GM19351 (cell line): ENCODE data around the gene HVCN1.
"Not testable (repeated sequence)": the region's sequence is repeated elsewhere in the genome, so short reads cannot be mapped to it uniquely, and the experiment has no call there.

Source experiments
- ATAC-seq: cut with Tn5 transposase; IDR thresholded peaks from one replicate; pipeline ENCODE4 v1.9.1; 2021; ENCODE audit warnings: mild to moderate bottlenecking, moderate library complexity; ENCODE audit not compliant: unreplicated experiment

Gene HVCN1

GRCh38 chr12:110622582-110622981, 66.3 kb downstream of the HVCN1 start:
- no peak for ATAC-seq

- peak; percentile 51 for ATAC-seq
Measured at GRCh38 chr12:110619534-110619953, 69.4 kb downstream of the HVCN1 start.

DNA sequence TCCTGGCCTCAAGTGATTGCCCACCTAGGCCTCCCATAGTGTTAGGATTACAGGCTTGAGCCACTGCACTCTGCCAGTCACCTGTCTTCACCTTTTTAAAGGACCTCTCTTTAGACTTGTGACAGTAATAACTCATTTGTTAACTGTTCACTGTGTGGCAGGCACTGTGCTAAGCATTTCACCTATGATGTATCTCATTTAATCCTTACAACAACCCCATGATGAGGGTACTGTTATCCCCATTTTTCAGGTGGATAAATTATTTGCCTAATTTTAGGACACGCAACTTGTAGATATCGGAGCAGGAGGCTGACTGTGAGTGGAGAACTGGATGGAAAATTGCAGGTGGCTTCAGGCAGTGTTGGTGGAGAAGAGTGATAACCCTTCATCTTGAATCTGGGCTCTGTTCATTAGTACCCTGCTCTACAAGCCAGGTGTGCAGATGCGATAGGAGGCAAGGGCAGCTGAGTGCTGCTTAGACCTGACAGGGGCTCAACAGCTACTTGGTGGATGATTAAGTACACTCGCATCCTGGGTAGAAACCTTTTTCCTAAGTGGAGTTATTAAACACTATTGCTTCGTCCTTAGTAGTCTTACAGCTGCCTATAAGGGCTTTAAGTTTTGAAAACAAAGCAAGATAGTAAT, 72.3 kb downstream of the HVCN1 start:
- ATAC-seq: no peak

DNA sequence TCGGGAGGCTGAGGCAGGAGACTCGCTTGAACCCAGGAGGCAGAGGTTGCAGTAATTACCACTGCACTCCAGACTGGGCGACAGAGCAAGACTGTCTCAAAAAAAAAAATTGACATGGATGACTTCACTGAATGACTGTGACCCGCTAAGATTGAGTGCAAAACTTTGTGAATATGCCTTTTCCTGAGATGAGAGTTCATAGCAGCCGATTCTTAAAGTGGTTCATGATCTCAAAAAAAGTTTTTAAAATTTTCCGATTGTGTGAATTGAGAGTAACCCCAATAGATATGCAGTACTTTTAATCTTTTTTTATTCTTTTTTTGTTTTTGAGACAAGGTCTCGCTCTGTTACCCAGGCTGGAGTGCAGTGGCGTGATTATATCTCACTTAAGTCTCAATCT, 73.7 kb downstream of the HVCN1 start:
- ATAC-seq: no peak

- peak; percentile 86 for ATAC-seq
Measured at GRCh38 chr12:110613771-110614684, 74.9 kb downstream of the HVCN1 start, which contains the start of gene TCTN1. TCTN1 (plus strand) TSS chr12:110614129; CDS start chr12:110614183, 54 bp downstream.

- ATAC-seq: no peak
Measured at GRCh38 chr12:110613071-110613770, 75.7 kb downstream of the HVCN1 start.

- ATAC-seq: no peak
Measured at GRCh38 chr12:110606253-110606611, 82.7 kb downstream of the HVCN1 start.

DNA sequence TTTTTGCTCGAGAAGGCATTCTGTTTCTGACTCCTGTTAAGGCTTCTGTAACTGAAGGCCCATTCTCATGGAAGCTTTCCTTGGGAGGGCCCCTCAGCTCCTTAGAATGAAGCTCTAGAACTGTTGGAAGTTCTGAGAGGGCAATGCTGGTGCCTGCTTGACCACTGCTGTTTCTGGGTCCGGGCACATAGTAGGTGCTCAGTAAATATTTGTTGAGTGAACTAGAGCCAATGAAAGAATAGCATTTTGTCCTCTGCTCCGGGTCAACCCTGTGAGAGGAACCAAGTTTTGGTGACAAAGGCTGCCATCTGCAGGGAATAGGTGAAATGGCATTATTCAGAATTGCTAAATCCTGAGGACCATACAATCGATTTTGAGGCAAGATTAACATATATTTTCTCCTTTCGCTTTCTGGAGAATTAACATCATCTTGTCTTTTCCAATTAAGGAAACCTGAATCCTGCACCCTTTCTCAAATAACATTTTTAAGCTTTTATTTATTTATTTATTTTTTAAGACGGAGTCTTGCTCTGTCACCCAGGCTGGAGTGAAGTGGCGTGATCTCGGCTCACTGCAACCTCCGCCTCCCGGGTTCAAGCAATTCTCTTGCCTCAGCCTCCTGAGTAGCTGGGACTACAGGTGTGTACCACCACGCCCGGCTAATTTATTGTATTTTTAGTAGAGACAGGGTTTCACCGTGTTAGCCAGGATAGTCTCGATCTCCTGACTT, 86.7 kb downstream of the HVCN1 start:
- not testable (repeated sequence) for ATAC-seq

- no peak for ATAC-seq
Measured at GRCh38 chr12:110600254-110600653, 88.7 kb downstream of the HVCN1 start.

DNA sequence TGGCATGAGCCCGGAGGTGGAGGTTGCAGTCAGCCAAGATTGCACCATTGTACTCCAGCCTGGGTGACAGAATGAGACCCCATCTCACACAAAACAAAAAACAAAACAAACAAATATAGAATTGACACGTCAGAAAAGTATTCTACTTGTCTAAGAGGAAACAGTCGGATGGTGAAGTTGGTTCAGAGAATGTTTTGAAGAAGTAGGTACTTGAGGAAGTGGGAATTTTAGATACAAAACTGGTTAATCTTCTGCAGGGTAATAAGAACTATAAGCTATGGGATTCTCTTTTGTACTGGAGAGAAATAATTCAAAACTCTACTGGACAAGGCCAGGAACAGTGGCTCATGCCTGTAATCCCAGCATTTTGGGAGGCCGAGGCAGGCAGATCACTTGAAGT, 89.6 kb downstream of the HVCN1 start:
- no peak for ATAC-seq
